Myocyte (in vitro differentiated cells): ENCODE results near the gene TSPEAR. TPM values are rescaled to one million over a fixed set of nuclear protein-coding genes. Genes with fewer than 3 reads are reported as not detected.
"Not testable (repeated sequence)": the region's sequence is repeated elsewhere in the genome, so short reads cannot be mapped to it uniquely, and the experiment has no call there.

Experiments used
- DNase-seq: peaks from one replicate; pipeline ENCODE4 v3.0.0-alpha.2; 2012; ENCODE audit warnings: low read depth
- total RNA-seq: library from RNA; depleted of rRNA; stranded (reverse); fragments of >200 nt; gene quantifications from 2 replicates; pipeline ENCODE4 v1.2.3, GENCODE V29; 2014

The TSPEAR gene
- total RNA-seq, 1 donor from 2014 or later = not detected

GRCh38 chr21:44508711-44509445, 202.5 kb downstream of the TSPEAR start:
- DNase-seq = no peak

- DNase-seq = no peak
Observed at GRCh38 chr21:44508426-44508710, 203.0 kb downstream of the TSPEAR start.

- no peak for DNase-seq
Observed at GRCh38 chr21:44507673-44508425, 203.5 kb downstream of the TSPEAR start.

GRCh38 chr21:44506279-44507255, 204.8 kb downstream of the TSPEAR start:
- DNase-seq = no peak

GRCh38 chr21:44505673-44506278, 205.6 kb downstream of the TSPEAR start:
- no peak for DNase-seq

GRCh38 chr21:44503901-44504399, 207.4 kb downstream of the TSPEAR start:
- DNase-seq = no peak

GRCh38 chr21:44503006-44503889, 208.1 kb downstream of the TSPEAR start:
- not testable (repeated sequence) for DNase-seq

GRCh38 chr21:44502171-44502958, 209.0 kb downstream of the TSPEAR start:
- DNase-seq = no peak

GRCh38 chr21:44500111-44500510, 211.3 kb downstream of the TSPEAR start:
- DNase-seq = no peak

- no peak for DNase-seq
Observed at GRCh38 chr21:44499631-44500030, 211.7 kb downstream of the TSPEAR start.

GRCh38 chr21:44499211-44499560, 212.2 kb downstream of the TSPEAR start:
- DNase-seq = no peak

- no peak for DNase-seq
Observed at GRCh38 chr21:44498280-44499210, 212.8 kb downstream of the TSPEAR start.

- no peak for DNase-seq
Observed at GRCh38 chr21:44497703-44498126, 213.7 kb downstream of the TSPEAR start.

- peak; percentile 17 for DNase-seq
Observed at GRCh38 chr21:44496564-44497550, 214.5 kb downstream of the TSPEAR start.

GRCh38 chr21:44495611-44496563, 215.5 kb downstream of the TSPEAR start:
- DNase-seq = peak; percentile 41

- DNase-seq = no peak
Observed at GRCh38 chr21:44494956-44495355, 216.4 kb downstream of the TSPEAR start.
